GM12878 (cell line): Measurements from ENCODE around the gene VPS26A. TPM values are rescaled to one million over a fixed set of nuclear protein-coding genes. Genes with fewer than 3 reads are reported as not detected.

ENCODE experiments used
- BHLHE40 ChIP-seq, 2 experiments: fragments of 450-650 bp in 1 of 2; IDR thresholded peaks; 2 replicates each; pipeline ENCODE4 v1.6.1; 2011 to 2017; ENCODE audit warnings: low read depth in 2 of 2, borderline replicate concordance in 1 of 2, improper control_type of control experiment in 1 of 2, low read length in 1 of 2, mild to moderate bottlenecking in 1 of 2
- CBFB ChIP-seq: IDR thresholded peaks from 2 replicates; pipeline ENCODE4 v1.6.1; 2016; ENCODE audit warnings: antibody characterized with exemption, low read depth
- CEBPZ ChIP-seq: fragments of 150-350 bp; IDR thresholded peaks from 2 replicates; pipeline ENCODE4 v1.6.1; 2016; ENCODE audit warnings: low read depth, low read length
- CREM ChIP-seq: IDR thresholded peaks from 2 replicates; pipeline ENCODE4 v1.6.1; 2014; ENCODE audit warnings: antibody characterized with exemption, low read depth
- ELK1 ChIP-seq: IDR thresholded peaks from 2 replicates; pipeline ENCODE4 v1.6.1; 2012; ENCODE audit warnings: low read depth, low read length, improper control_type of control experiment
- GATAD2B ChIP-seq: fragments of 450-650 bp; conservative IDR thresholded peaks from 2 replicates; pipeline ENCODE4 v1.6.1; 2017; ENCODE audit warnings: low read depth, mild to moderate bottlenecking, moderate library complexity
- LARP7 ChIP-seq: fragments of 450-650 bp; IDR thresholded peaks from 2 replicates; pipeline ENCODE4 v1.6.1; 2017; ENCODE audit warnings: mild to moderate bottlenecking
- MYC ChIP-seq: IDR thresholded peaks from 2 replicates; pipeline ENCODE4 v1.6.1; 2011; ENCODE audit warnings: mild to moderate bottlenecking, low read length, moderate library complexity, inconsistent platforms; ENCODE audit not compliant: insufficient read depth, insufficient replicate concordance, insufficient read length, severe bottlenecking
- RELA ChIP-seq: fragments of 450-650 bp; IDR thresholded peaks from 2 replicates; pipeline ENCODE4 v1.8.0; 2014; ENCODE audit warnings: borderline replicate concordance; ENCODE audit not compliant: partially characterized antibody
- SKIL ChIP-seq: fragments of 450-650 bp; IDR thresholded peaks from 2 replicates; pipeline ENCODE4 v1.6.1; 2017; ENCODE audit warnings: mild to moderate bottlenecking, low read depth, inconsistent platforms; ENCODE audit not compliant: poor library complexity, severe bottlenecking
- SMC3 ChIP-seq: IDR thresholded peaks from 2 replicates; pipeline ENCODE4 v1.6.1; 2011; ENCODE audit warnings: low read length, improper control_type of control experiment, borderline replicate concordance
- STAT1 ChIP-seq: fragments of 450-650 bp; conservative IDR thresholded peaks from 2 replicates; pipeline ENCODE4 v1.6.1; 2014; ENCODE audit warnings: antibody characterized with exemption, mild to moderate bottlenecking
- USF1 ChIP-seq: IDR thresholded peaks from 2 replicates; pipeline ENCODE4 v1.6.1; 2011; ENCODE audit warnings: borderline replicate concordance, low read depth, mild to moderate bottlenecking, moderate library complexity, mixed read lengths, low read length; ENCODE audit not compliant: insufficient read depth; ENCODE audit errors: extremely low read length
- ZNF274 ChIP-seq: IDR thresholded peaks from one replicate; pipeline ENCODE4 v1.8.0; 2011; ENCODE audit not compliant: insufficient read length, insufficient read depth
- polyA plus RNA-seq, 11 experiments: library from polyadenylated mRNA; depleted of rRNA in 4 of 11; unstranded in 6 of 11; stranded (reverse) in 5 of 11; fragments of >200 nt; fragmentation: Nextera tagmentation in 4 of 11; fragmentation: Illumina TruSeq in 1 of 11; extraction: Ambion mirVana in 4 of 11; extraction: Trizol in 1 of 11; gene quantifications; 1 replicate in 1 of 11; 2 replicates in 10 of 11; pipeline versions ENCODE4 v1.2.1 to v1.2.3, GENCODE V29; 2011 to 2016; ENCODE audit warnings: inconsistent platforms in 2 of 11, missing spikeins in 2 of 11, low read depth in 1 of 11
- total RNA-seq, 4 experiments: library from RNA; depleted of rRNA in 3 of 4; stranded (reverse); fragments of >200 nt in 3 of 4; fragmentation: Illumina TruSeq in 1 of 4; extraction: Trizol in 1 of 4; gene quantifications; 2 replicates each; pipeline versions ENCODE4 v1.2.1 to v1.2.3, GENCODE V29; 2013 to 2021
- TF ChIP-seq, protein P1 (sequence below): fragments of 450-650 bp; conservative IDR thresholded peaks from 2 replicates; pipeline ENCODE4 v1.6.1; 2017; ENCODE audit warnings: mild to moderate bottlenecking, moderate library complexity
- TF ChIP-seq, protein P2 (sequence below): fragments of 450-650 bp; IDR thresholded peaks from 2 replicates; pipeline ENCODE4 v1.6.1; 2016; ENCODE audit warnings: mild to moderate bottlenecking

VPS26A gene
- total and polyA plus RNA-seq, 10 of the 15 experiments (the other 5 are each of a cell fraction or from before 2014, with no cell fraction given): 16.8 to 72.3 (median 26.8) TPM

- TF ChIP-seq CBFB (peak; percentile 30; the same call in 1 of the 2 replicates), SMC3 (peak; percentile 60; the same call in 1 of the 2 replicates), CEBPZ (no peak), ELK1 (0 out of 2 replicates have a peak, but pooled peaks have one; percentile 17), LARP7 (peak; percentile 64; the same call in 1 of the 2 replicates), BHLHE40 (IDR thresholded peaks at IDR 0.05; ENCODE audit: borderline replicate concordance in 1 of 2, low read depth in 2 of 2, low read length in 1 of 2) (peak; percentile 95 to 99), GATAD2B (0 out of 2 replicates have a peak, but pooled peaks have one; percentile 49), SKIL (peak; percentile 48), MYC (no peak), STAT1 (0 out of 2 replicates have a peak, but pooled peaks have one; percentile 25), USF1 (peak; percentile 98), ZNF274 (no peak), CREM (0 out of 2 replicates have a peak, but pooled peaks have one; percentile 15), RELA (peak; percentile 90)
- TF ChIP-seq, protein P1, sequence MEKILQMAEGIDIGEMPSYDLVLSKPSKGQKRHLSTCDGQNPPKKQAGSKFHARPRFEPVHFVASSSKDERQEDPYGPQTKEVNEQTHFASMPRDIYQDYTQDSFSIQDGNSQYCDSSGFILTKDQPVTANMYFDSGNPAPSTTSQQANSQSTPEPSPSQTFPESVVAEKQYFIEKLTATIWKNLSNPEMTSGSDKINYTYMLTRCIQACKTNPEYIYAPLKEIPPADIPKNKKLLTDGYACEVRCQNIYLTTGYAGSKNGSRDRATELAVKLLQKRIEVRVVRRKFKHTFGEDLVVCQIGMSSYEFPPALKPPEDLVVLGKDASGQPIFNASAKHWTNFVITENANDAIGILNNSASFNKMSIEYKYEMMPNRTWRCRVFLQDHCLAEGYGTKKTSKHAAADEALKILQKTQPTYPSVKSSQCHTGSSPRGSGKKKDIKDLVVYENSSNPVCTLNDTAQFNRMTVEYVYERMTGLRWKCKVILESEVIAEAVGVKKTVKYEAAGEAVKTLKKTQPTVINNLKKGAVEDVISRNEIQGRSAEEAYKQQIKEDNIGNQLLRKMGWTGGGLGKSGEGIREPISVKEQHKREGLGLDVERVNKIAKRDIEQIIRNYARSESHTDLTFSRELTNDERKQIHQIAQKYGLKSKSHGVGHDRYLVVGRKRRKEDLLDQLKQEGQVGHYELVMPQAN: peak; percentile 76
- TF ChIP-seq, protein P2, sequence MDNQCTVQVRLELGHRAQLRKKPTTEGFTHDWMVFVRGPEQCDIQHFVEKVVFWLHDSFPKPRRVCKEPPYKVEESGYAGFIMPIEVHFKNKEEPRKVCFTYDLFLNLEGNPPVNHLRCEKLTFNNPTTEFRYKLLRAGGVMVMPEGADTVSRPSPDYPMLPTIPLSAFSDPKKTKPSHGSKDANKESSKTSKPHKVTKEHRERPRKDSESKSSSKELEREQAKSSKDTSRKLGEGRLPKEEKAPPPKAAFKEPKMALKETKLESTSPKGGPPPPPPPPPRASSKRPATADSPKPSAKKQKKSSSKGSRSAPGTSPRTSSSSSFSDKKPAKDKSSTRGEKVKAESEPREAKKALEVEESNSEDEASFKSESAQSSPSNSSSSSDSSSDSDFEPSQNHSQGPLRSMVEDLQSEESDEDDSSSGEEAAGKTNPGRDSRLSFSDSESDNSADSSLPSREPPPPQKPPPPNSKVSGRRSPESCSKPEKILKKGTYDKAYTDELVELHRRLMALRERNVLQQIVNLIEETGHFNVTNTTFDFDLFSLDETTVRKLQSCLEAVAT: peak; percentile 6; the same call in 1 of the 2 replicates
Observed at GRCh38 chr10:69123747-69124562, at the start of gene VPS26A (continued).
